Measurements from ENCODE around the gene TRIM2.
"Not testable (repeated sequence)": the region's sequence is repeated elsewhere in the genome, so short reads cannot be mapped to it uniquely, and the experiment has no call there.

The TRIM2 gene

DNA sequence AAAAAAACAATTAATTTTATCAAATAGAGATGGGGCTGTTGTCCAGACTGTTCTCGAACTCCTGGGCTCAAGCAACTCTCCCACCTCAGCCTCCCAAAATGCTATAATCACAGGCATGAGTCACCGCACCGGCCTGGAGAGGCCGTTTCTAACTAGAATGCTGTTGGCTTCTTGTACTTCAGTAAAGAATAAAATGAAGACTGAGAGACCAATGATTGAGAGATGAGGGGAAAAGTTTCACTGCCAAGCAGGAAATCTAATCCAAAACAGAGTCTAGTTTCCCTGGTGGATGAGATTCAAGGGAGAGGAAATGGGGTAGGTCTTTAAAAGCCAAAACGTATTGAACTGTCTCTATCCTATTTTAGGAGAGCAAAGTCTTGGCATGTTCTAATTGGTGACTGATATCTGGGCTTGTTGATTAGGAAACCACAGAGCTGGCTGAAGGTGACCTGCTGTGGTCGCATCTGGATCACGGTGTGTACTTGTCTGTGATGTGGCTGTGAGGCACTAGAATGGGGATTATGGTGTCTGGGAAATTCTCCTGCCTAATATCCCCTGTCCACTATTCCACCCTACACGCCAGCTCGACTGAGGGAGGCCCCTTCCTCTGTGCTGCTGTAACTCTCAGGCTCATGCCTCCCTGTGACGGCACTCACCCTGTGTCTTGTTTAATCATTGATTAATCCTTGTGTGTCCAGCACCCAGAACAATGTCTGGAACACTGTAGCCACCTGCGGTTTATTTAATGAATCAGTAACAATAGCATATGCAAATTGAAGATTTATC lies 15.0 kb upstream of the TRIM2 start:
- peak; percentile 78 for DNase-seq

DNA sequence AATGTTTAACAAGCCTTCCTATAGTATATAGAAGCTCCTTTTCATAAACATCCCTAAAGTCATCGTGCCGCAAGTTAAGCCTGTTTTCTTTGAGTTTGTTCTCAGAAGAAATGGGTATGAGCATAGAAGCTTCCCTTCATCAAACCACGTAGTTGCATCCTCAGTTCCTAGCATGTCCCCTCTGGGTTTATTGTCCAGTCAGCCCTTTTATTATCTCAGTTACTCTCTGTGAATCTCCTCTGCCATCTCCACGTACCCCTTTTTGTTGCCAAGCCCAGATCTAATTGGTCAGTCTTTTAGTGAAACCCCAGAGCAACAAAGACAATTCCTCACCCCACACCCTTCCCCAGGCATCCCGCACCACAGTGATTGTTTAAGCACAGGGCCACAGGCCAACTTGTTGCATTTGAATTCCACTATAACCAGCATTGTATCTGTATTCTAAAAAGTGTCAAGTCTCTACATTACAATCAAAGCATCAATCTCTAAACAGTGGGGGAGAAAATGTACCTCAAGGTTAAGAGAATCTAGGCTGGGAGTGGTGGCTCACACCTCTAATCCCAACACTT lies 12.4 kb upstream of the TRIM2 start:
- DNase-seq = no peak

DNA sequence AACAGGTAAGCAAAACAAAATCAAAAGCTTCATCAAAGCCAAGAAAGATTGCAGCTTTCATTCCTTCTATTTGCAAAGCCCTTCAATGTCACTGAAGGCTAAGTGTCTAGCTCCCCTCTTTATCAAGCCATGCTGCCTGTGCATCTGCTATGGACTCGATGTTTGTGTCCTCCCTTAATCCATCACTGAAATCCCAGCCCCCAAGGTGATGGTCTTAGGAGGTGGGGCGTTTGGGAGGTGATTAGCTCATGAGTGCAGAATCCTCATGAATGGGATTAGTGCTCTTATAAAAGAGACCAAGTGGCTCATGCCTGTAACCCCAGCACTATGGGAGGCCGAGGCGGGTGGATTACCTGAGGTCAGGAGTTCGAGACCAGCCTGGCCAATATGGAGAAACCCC lies 6.9 kb upstream of the TRIM2 start:
- DNase-seq = no peak

DNA sequence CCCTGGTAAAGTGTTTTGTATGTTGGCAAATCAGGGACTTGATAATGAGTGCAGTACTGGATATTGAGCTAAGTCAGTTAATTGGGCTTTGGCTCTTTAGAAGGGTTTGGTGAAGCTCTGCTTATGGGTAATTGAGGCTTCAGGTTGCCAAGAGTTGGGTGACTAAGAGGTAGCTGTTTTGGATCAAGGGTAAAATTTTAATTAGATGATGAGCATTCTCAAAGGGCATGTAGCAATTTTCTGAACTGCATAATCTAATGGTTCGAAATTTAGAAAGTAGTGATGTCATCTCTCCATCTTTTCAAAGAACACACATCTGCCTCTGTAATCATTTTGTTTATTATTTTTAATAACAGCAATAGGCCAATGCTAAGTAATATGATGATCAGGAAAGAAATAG lies 5.5 kb upstream of the TRIM2 start:
- DNase-seq = no peak

DNA sequence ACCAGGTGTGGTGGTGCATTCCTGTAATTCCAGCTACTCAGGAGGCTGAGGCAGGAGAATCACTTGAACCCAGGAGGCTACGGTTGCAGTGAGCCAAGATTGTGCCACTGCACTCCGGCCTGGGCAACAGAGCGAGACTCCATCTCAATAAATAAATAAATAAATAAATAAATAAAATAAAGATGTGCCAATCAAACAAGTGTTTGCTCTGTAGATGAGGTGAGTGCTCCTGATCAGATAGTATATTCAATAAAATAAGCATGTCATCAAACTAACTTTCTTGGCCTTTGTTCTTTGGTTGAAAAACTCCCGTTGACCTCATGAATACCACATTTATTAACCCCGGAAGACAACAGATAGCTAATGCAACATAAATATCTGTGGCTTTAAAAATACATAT lies 497 bp upstream of the TRIM2 start:
- not testable (repeated sequence) for DNase-seq

DNA sequence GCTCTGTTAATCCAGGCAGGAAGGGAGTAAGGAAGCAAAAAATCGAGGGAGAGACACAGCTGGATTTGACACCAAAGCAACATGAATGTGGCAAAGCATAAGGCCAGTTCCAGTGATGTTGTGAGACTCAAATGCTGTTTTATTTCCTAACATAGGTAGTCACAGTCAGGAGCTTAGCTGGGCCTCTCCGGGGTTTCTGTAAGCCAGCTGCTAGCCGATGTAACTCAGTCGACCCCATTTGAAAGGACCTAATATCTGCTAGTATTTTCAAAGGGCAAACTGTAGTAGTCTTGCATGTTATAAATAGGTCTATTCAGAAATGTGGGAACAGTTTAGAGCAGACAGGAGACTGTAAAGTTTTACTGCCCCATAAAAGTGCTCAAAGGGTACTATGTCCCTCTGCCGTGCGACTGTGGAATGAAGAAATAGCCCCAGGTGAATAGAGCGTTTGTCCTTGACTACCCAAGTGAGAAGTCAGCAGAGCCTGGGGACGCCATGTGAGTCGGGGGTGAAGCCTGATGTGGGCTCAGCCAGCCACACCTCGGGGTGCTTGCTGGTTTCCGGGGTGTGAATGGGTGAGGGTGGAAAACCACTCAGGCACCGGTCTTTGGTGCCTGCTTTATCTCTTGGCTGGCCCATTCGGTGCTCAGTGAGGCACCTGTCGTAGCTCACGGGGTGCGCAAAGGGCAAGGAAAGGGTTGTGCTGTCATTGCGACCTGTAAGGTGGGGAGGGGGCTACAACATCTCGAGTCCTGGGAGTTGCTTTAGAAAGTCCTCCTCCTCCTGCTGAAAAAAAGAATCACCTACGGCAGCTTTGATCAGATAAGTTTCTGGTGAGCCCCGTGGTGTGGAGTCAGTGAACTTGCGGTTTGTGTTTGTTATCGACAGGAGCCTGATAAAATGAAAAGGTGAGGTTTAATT lies 745 bp downstream of the TRIM2 start:
- DNase-seq = no peak

DNA sequence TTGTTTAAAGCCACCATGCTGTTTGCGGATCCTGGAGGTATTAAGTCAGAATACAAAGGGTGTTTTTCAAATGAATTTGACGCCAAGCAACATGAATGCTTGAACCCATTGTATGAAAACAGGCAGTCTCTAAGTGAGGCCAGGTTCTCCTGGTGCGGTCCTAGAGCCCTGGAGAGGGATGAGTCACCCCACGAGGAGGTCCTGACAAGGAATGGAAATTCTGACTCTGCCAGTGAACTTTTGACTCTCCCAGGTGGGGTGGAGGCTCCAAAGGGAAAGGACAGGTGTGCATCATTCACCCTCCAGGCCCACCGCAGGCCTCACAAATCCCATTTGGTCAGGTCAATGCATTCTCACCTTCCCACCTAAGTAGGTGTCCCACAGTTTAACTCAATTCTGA lies 1.5 kb downstream of the TRIM2 start:
- no peak for DNase-seq

DNA sequence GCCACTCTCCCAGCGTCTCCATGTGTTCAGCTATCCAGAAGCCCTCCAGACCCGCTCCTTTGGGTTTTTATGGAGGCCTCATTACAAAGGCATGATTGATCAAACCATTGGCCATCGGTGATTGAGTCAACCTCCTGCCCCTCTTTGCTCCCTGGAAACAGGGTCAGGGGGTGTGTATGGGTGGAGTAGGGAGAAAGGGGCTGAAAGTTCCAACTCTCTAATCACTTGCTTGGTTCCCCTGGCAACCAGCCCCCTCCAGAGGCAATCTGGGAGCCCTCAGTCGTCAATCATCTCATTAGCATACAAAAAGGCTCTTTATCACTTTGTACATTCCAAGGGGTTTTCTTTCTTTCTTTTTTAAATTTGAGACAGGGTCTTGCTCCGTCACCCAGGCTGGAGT lies 2.3 kb downstream of the TRIM2 start:
- DNase-seq = no peak

DNA sequence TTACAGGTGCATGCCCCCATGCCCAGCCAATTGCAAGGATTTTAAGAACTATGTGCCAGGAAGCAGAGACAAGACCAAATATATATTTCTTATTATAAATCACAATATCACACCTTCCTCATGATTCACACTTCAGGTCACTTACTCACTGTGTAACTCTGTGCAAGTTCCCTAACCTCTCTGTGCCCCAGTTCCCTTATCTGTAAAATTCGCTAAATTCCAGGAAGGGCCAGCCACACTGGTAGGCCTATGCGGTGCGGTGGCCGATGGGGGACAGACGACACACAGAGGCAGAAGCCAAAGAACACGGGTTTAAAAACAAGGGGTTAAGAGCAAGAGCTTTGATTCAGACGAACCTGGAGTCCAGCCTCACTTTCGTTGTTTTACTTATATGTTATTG lies 2.8 kb downstream of the TRIM2 start:
- no peak for DNase-seq

DNA sequence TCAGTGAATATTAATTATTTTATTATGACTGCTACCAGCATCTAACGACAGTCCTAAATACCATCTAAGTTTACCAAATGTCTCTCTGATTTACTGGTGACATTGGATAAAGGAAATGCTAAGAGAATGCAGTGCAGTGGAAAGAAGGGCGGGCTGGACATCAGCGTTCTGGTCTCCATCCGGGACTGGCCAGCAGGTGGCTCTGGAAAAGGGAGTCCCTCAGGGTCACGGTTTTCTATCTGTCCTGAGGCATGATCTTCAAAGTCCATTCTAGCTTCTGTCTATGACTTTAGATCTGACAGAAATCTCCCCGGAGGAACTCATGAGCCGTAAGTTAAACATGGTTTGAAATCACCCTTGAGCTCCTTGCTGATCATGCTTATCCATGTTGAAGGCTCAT lies 3.3 kb downstream of the TRIM2 start:
- peak; percentile 35 for DNase-seq

DNA sequence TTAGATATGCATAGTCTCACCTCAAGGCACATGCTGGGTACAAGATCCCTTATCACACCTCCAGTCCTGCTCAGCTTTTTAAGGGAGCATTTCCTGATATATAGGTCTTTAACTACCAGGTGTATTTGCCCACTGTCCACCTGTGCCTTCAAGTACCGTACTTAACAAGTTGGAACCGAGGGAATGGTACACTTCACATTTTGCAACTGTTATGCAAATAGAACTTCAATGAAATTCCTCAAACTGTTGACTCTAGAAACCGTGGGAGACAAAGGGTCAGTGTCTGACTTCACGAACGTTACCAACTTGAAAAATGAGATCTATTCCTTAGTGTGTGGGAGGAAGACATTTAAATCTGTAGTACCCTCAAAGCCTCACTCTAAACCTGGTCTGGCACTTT lies 5.2 kb downstream of the TRIM2 start:
- DNase-seq = no peak

DNA sequence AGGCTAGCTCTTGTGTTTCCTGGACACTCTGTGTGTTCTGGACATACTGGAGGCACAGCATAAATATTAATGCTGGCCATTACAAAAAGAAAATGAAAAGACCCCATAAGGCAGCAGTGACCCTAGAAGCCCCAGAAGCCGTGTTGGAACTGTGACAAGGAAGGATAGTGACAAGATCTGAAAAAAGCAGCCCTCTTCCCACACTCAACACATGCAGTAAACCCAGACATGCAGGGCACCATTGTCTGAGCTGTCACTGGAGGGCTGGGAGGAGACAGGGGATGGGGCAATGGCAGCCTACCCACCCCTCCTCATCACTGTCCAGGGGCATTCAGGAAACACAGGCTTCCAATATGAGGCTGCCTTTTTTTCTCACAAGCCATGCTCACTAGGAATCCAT lies 6.5 kb downstream of the TRIM2 start:
- DNase-seq = no peak

DNA sequence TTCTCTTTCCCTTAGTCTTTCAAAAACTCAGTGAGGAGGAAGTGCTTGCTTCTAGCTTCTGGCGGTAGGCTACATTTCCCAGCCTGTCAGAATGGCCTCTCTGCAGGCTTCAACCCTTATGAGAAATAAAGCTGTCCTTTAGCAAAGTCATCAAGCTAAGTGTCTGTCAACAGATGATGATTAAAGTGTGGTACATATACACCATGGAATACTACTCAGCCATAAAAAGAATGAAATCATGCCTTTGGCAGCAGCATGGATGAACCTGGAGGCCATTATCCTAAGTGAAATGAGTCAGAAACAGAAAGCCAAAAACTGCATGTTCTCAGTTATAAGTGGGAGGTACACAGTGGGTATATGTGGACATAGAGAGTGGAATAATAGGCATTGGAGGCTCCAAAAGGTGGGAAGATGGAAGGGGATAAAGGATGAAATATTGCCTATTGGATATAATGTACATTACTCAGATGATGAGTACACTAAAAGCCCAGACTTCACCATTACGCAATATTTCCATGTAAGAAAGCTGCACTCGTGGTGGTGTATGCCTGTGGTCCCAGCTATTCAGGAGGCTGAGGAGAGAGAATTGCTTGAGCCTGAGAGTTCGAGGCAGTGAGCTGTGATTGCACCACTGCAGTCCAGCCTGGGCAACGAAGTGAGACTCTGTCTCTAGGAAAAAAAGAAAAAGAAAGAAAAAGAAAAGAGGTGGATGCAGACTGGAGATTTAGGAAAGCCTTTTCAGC lies 7.9 kb downstream of the TRIM2 start:
- no peak for DNase-seq

DNA sequence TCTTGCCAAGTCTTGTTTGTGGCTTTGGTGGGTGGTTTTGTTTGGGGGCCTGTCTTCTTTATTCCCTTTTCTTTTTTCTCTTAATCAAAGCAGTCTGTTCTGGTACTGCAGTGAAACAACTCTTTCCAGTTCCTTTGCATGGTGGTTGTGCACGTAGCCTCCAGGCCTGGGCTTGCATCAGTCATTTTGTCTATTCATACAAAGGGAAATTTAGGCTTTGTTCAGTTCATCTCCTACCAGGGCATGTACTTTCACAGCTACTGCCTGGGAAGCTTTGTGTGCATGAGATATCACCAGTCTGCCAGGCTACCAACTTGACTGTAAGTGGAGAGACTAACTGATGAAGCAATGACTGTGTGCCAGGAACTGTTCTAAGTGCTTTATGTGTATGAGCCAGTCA lies 8.5 kb downstream of the TRIM2 start:
- no peak for DNase-seq

DNA sequence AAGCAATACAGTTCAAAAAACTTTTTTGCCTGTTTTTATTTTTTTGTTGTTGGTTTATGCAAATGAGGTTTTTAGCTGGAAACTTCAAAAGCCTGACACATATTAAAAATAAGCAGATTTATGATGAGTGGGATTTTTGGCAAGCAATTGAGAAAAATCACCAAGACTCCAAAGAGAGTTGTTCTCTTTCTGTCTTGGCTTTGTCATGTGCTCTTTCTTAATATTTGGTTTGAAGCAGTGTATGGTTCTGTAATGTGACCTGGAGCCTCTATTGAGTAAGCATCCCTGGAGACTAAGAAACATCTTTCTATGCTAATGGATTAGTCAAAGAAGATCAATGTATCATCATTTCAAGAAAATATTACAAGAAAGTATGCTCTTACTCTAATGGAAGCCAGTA lies 11.7 kb downstream of the TRIM2 start:
- no peak for DNase-seq

DNA sequence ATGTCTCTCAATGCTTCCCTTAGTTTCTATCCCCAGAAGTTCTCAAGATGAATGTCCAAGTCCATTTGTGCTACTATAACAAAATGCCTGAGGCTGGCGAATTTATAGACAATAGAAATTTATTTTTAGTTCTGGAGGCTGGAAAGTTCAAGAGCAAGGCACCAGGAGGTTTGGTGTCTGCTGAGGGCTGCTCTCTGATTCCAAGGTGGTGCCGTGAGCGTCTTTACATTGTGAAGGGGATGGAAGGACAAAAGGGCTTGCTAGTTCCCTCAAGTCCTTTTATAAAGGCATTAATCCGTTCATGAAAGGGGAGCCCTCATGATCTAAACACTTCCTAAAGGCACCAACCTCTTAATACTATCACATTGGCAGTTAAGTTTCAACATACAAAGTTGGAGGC lies 12.3 kb downstream of the TRIM2 start:
- no peak for DNase-seq

DNA sequence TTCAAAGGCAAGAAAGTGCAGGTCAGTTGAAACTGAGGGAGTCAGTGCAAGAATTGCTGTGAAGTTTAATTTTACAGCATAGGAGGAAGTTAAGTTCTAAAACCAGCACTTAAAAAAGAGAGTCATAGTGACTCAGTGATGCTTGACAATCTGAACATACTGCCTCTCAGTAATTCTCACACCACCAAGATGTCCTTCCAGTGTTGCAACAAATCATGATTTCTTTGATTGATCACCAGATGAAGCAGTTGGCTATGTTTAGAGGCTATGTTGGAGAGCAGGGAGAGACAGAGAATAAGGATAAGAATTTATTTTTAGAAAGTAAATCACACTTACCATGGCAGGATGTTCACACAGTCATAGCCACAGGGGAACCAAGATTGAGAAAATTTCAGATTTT lies 13.2 kb downstream of the TRIM2 start:
- no peak for DNase-seq

DNA sequence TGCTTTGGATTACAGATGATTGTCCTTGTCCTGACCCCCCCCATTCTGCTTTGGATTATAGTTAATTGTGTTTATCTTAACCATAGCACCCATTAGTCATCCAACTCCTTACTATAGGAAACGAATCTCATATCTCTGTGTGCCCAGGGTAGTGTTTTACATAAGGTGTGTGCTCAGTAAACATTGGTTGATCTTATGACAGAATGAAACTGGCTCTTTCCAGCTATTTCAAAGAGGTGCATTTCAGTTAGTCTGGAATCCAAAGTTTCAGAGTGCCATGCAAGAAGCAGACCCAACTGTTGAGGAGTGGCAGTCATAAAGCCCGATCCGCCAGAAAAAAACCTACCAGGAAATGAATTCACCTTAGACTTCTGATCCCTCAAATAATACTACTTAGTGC lies 14.7 kb downstream of the TRIM2 start:
- DNase-seq = no peak

DNA sequence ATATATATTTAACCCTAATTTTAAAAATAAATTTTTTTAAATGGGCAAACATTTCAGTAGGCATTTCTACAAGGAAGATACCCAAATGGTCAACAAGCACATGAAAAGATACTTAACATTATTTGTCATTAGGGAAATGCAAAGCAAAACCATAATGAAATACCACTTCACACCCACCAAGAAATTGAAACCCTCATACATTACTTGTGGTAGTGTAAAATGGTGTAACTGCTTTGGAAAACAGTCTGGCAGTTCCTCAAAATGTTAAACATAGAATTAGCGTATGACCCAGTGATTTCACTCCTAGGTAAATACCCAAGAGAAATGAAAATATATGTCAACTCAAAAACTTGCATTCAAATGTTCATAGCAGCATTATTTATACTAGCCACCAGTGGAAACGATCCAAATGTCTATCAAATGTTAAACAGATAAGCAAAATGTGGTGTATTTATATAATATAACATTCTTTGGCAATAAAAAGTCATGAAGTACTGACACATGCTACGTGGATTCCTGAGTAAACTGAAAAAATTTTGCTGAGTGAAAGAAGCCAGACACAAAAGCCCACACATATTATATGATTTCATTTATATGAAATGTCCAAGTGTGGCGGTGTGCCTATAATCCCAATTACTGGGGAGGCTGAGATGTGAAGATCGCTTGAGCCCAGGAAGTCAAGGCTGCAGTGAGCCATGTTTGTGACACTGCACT lies 16.6 kb downstream of the TRIM2 start:
- DNase-seq = peak; percentile 40

DNA sequence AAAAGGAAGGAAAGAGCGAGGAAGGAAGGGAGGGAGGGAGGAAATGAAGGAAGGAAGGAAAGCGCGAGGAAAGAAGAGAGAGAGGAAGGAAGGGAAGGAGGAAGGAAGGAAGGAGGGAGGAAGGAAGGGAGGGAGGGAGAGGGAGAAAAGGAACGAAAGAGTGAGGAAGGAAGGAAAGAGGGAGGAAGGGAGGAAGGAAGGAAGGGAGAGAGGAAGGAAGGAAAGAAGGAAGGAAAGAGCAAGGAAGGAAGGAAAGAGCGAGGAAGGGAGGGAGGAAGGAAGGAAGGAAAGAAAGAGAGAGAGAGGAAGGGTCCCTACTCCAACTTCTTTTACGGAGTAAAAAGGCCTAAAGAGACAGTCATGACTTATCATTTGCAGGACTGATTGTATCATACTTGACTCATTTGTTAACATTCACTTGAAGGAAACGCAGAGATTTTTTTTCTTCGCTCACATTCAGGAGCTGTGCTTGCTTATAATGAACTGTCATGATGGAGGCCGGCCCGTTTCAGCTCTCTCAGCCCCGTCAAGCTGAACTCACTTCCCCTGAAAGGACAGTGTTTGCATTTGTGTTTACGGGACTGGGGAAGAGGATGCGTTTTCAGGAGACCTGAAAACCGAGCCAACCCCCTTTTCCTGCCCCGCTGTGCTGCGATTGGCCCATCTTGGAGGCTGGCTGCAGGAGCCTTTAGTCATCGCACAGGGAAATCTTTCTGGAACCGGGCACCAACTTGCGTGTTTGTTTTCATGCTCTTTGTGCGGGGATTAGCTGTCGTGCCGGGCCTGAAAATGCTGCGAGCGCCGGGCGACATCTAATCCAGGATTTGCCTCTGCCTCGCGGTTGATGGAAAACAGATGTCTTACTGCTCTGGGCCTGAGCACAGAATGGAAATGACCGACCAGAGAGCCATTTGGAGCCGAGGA lies 17.8 kb downstream of the TRIM2 start:
- DNase-seq = peak; percentile 86

DNA sequence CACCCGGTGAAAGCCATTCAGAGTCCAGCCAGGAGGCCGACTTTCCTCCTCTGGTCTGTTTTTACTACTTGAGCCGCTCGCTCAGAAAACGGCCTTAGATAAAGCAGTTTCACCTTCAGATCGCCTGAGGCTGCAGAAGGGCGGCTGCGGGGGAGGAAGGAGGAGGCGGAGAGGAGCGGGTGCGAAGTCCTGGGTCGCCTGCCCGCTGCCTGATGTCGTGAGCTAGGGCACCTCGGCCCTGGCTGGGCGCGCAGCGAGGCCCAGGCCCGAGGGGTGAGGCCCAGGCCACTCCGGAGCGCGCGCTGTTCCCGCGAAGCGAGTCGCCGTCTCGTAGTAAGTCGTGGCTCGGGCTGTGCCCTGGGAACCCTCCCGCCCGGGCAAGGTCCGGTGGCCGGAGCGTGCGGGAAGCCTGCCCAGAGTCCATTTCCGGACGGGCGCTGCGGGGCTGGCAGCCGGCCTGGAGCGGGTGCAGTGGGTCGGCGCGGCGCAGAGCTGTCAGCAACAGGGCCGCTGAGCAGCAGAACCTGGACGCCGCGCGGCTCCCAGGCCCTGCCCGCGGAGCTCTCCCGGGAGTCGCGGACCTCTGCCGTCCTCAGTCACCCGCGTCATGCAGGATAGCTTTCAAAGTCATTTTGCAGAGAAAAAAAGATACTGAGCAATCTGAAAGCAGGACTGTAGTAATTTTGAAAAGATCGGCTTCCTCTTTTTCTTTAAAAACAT lies 18.6 kb downstream of the TRIM2 start:
- DNase-seq = peak; percentile 64

All from femur (tissue), 1 donor.